ENCODE results near the gene TBL1XR1.

DNA sequence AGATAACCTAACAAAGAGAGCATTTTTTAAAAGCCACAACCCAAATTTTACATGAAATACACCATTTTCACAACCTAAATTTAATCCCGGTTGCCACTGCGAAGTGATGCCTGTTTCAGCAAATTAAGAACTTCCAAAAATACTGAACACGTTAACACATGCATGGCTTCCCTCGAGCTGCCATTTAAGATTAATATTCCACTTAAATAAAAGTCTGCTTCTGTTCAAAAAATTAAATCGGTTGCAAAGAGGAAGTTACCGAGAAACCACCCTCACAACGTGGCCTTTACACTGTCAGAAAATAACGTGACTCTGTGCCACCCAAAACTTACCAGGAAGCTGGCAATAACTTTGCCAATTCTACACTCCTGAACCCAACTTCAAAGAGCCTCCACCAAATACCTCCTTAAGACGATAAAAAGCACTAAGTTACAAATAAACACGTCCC, 1.2 kb downstream of the TBL1XR1 start:
- TF ChIP-seq EZH2 (IDR thresholded peaks at IDR 0.05; ENCODE audit: low read depth, low read length, severe bottlenecking) (no peak), POLR2A (IDR thresholded peaks at IDR 0.05; ENCODE audit: control extremely low read depth in 1 of 2, low read depth in 2 of 2, low read length in 2 of 2) (no peak), BRCA1 (IDR thresholded peaks at IDR 0.05; ENCODE audit: low read depth, low read length) (no peak), TAF1 (IDR thresholded peaks at IDR 0.05; ENCODE audit: low read depth, low read length) (no peak; the same call in 1 of the 2 replicates), EP300 (IDR thresholded peaks at IDR 0.05; ENCODE audit: borderline replicate concordance in 1 of 2, low read depth in 2 of 2, low read length in 2 of 2) (no peak), CHD2 (IDR thresholded peaks at IDR 0.05; ENCODE audit: low read length) (no peak), CEBPB (IDR thresholded peaks at IDR 0.05; ENCODE audit: low read depth, low read length) (no peak), CHD1 (IDR thresholded peaks at IDR 0.05; ENCODE audit: low read depth, low read length) (no peak), HDAC2 (IDR thresholded peaks at IDR 0.05; ENCODE audit: borderline replicate concordance in 1 of 2, low read depth in 2 of 2, low read length in 2 of 2) (no peak), CBX5 (IDR thresholded peaks at IDR 0.05; ENCODE audit: low read depth, low read length) (no peak)
- TF ChIP-seq, protein P1, sequence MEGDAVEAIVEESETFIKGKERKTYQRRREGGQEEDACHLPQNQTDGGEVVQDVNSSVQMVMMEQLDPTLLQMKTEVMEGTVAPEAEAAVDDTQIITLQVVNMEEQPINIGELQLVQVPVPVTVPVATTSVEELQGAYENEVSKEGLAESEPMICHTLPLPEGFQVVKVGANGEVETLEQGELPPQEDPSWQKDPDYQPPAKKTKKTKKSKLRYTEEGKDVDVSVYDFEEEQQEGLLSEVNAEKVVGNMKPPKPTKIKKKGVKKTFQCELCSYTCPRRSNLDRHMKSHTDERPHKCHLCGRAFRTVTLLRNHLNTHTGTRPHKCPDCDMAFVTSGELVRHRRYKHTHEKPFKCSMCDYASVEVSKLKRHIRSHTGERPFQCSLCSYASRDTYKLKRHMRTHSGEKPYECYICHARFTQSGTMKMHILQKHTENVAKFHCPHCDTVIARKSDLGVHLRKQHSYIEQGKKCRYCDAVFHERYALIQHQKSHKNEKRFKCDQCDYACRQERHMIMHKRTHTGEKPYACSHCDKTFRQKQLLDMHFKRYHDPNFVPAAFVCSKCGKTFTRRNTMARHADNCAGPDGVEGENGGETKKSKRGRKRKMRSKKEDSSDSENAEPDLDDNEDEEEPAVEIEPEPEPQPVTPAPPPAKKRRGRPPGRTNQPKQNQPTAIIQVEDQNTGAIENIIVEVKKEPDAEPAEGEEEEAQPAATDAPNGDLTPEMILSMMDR (IDR thresholded peaks at IDR 0.05; ENCODE audit: control extremely low read depth in 1 of 3, insufficient read depth in 1 of 3, low read depth in 1 of 3, low read length in 3 of 3) = no peak
- TF ChIP-seq, protein P2, sequence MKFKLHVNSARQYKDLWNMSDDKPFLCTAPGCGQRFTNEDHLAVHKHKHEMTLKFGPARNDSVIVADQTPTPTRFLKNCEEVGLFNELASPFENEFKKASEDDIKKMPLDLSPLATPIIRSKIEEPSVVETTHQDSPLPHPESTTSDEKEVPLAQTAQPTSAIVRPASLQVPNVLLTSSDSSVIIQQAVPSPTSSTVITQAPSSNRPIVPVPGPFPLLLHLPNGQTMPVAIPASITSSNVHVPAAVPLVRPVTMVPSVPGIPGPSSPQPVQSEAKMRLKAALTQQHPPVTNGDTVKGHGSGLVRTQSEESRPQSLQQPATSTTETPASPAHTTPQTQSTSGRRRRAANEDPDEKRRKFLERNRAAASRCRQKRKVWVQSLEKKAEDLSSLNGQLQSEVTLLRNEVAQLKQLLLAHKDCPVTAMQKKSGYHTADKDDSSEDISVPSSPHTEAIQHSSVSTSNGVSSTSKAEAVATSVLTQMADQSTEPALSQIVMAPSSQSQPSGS (IDR thresholded peaks at IDR 0.05; ENCODE audit: low read length) = no peak

Data from H1 (cell line).